Neural progenitor cell (in vitro differentiated cells): ENCODE results near the gene BCR.

ENCODE experiments used
- CTCF ChIP-seq: fragments of 200-600 bp; sonication (generic); IDR thresholded peaks from 2 replicates; pipeline ENCODE4 v1.5.1; 2017; ENCODE audit warnings: antibody characterized with exemption, mild to moderate bottlenecking
- EZH2 ChIP-seq: fragments of 200-600 bp; sonication (generic); IDR thresholded peaks from 2 replicates; pipeline ENCODE4 v1.6.1; 2017; ENCODE audit warnings: antibody characterized with exemption, mild to moderate bottlenecking, moderate library complexity

- TF ChIP-seq CTCF: no peak
- no peak for TF ChIP-seq EZH2
Observed at GRCh38 chr22:23205339-23206049, 25.2 kb downstream of the BCR start.
